HG02571 (cell line): ENCODE data around the gene LPAR1.
"Not testable (repeated sequence)": the region's sequence is repeated elsewhere in the genome, so short reads cannot be mapped to it uniquely, and the experiment has no call there.

Experiments used
- ATAC-seq: cut with Tn5 transposase; IDR thresholded peaks from one replicate; pipeline ENCODE4 v1.9.1; 2021; ENCODE audit warnings: mild to moderate bottlenecking, moderate library complexity; ENCODE audit not compliant: unreplicated experiment

Gene LPAR1

GRCh38 chr9:110890416-110890815, 147.9 kb downstream of the LPAR1 start:
- ATAC-seq = no peak

- ATAC-seq = no peak
Observed at GRCh38 chr9:110887276-110887675, 151.0 kb downstream of the LPAR1 start.

- ATAC-seq = no peak
Observed at GRCh38 chr9:110886832-110887231, 151.4 kb downstream of the LPAR1 start.

GRCh38 chr9:110880189-110880588, 158.1 kb downstream of the LPAR1 start:
- ATAC-seq = no peak

GRCh38 chr9:110877374-110877773, 160.9 kb downstream of the LPAR1 start:
- ATAC-seq = no peak

GRCh38 chr9:110876929-110877328, 161.3 kb downstream of the LPAR1 start:
- ATAC-seq = no peak

- ATAC-seq = no peak
Observed at GRCh38 chr9:110874963-110875674, 163.2 kb downstream of the LPAR1 start.

- ATAC-seq = no peak
Observed at GRCh38 chr9:110872920-110873319, 165.3 kb downstream of the LPAR1 start.

GRCh38 chr9:110871736-110872135, 166.5 kb downstream of the LPAR1 start:
- no peak for ATAC-seq

- ATAC-seq = no peak
Observed at GRCh38 chr9:110869931-110870330, 168.3 kb downstream of the LPAR1 start.

GRCh38 chr9:110864011-110864410, 174.3 kb downstream of the LPAR1 start:
- no peak for ATAC-seq

GRCh38 chr9:110861370-110862110, 176.7 kb downstream of the LPAR1 start:
- not testable (repeated sequence) for ATAC-seq

GRCh38 chr9:110856772-110857171, 181.5 kb downstream of the LPAR1 start:
- no peak for ATAC-seq

GRCh38 chr9:110850401-110851135, 187.7 kb downstream of the LPAR1 start:
- ATAC-seq = no peak

GRCh38 chr9:110847671-110848070, 190.6 kb downstream of the LPAR1 start:
- no peak for ATAC-seq

- ATAC-seq = no peak
Observed at GRCh38 chr9:110846215-110846614, 192.1 kb downstream of the LPAR1 start.

GRCh38 chr9:110844121-110844520, 194.1 kb downstream of the LPAR1 start:
- ATAC-seq = no peak

GRCh38 chr9:110842986-110843385, 195.3 kb downstream of the LPAR1 start:
- no peak for ATAC-seq

- no peak for ATAC-seq
Observed at GRCh38 chr9:110842169-110842568, 196.1 kb downstream of the LPAR1 start.

- ATAC-seq = no peak
Observed at GRCh38 chr9:110837401-110838005, 200.8 kb downstream of the LPAR1 start.

- ATAC-seq = no peak
Observed at GRCh38 chr9:110835859-110836271, 202.4 kb downstream of the LPAR1 start.
